NCI-H2227 (cell line): ENCODE results near the gene CACNG7.

Experiments
- DNase-seq: peaks from one replicate; lab custom pipeline; 2025; ENCODE audit not compliant: unreplicated experiment; lab: John Stamatoyannopoulos, UW

The CACNG7 gene

DNA sequence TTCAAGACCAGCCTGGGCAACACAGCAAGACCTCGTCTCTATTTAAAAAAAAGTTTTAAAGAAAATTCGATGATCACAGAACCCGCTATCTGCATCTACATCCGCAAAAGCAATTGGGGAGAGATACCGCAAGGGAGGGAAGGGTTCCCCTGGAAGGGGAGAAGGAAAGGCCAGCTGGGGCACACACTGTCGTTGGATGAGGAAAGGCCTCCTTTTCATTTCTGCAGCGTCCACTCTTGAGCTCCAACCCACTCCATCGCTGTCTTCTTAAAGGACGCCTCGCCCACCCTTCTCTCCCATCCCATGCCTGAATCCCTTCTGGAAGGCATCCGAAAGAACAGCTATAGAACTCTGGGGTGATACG is 30.3 kb upstream of the CACNG7 start:
- peak; percentile 72 for DNase-seq

- peak; percentile 100 for DNase-seq
These were observed 29.7 kb upstream of the CACNG7 start for GRCh38 chr19:53879140-53880081.

GRCh38 chr19:53880711-53881481 is 28.2 kb upstream of the CACNG7 start:
- no peak for DNase-seq

- peak; percentile 97 for DNase-seq
These were observed 27.3 kb upstream of the CACNG7 start, which contains the start of gene PRKCG for GRCh38 chr19:53881482-53882390. PRKCG (plus strand) TSS chr19:53882197; CDS start chr19:53882495, 298 bp downstream.

GRCh38 chr19:53882391-53883050 is 26.6 kb upstream of the CACNG7 start:
- DNase-seq: no peak

DNA sequence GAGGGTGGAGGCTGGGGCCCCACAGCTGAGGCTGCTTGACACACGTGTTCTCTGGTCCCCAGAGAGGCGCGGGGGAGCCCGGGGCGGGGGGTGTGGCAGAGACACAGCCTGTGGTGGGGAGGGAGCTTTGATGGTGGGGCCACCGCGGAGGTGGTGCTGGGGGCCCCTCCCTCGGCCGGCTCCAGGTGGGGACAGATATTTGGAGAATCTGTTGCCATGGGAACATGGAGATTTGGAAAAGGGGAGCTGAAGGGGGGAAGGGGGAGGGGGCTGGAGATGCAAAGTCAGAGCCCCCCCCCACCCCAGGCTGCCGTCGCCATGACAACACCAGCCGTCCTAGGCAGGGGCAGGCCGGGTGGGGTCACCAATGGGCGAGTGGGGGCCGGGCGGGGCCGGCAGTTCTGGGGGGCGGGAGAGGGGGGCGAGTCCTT is 25.8 kb upstream of the CACNG7 start:
- peak; percentile 59 for DNase-seq

- DNase-seq: no peak
These were observed 25.3 kb upstream of the CACNG7 start for GRCh38 chr19:53883741-53884140.

DNA sequence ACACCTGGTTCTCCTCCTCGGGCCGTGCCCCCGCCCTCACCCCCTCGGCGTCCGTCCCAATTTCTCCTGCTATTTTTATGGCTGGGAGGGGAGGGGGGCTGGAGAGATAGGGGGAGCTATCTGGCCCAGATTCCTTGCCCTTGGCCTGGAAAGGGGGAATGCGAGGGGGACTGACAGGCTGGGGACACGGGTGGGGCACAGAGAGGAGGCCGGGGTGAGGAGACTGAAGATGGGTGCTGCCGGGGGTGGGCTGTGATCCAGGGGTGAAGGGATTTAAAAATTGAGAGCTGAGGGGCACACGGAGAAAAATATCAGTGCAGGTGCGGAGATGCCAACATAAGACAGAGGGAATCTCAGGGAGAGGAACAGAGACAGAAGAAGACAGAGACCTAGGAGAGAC is 24.8 kb upstream of the CACNG7 start:
- DNase-seq: no peak

GRCh38 chr19:53885036-53885435 is 24.0 kb upstream of the CACNG7 start:
- no peak for DNase-seq

DNA sequence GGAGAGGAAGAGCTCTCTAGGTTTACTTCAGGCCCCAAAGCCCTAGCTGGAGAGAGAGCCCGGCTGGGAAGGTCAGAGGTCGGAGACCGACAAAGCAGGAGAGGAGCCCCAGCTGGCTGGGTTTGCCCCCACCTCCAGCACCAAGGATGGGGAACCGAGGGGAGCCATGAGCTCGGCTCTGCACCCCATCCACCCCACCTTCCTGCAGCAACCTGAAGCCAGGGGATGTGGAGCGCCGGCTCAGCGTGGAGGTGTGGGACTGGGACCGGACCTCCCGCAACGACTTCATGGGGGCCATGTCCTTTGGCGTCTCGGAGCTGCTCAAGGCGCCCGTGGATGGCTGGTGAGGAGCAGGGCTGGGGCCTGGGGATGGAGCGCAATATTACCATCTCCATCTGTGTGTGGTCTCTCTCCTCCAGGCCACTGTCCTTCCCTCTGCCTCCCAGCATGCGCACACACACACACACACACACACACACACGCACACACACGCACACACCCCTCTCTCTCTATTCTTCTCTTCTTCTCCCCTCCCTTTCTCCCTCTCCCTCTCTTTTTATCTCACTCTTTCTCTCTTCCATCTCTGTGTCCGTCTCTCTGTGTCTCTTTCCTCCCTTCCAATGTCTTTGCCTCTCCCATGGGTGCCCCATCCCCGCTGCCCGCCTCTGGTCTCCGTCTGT is 16.6 kb upstream of the CACNG7 start:
- no peak for DNase-seq

DNA sequence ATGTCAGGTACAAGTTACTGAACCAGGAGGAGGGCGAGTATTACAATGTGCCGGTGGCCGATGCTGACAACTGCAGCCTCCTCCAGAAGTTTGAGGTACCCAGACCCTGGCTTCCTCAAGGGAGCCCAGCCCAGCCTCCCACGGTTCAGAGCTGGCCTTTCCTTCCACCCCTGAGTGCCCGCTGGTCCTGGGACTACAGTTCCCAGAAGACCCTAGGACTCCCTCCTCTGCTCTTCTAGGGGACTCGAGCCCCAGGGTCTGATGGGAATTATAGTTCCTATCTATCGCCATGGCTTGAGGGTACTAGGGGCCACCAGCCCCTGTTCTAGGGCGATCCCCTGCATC is 16.1 kb upstream of the CACNG7 start:
- DNase-seq: peak; percentile 74

DNA sequence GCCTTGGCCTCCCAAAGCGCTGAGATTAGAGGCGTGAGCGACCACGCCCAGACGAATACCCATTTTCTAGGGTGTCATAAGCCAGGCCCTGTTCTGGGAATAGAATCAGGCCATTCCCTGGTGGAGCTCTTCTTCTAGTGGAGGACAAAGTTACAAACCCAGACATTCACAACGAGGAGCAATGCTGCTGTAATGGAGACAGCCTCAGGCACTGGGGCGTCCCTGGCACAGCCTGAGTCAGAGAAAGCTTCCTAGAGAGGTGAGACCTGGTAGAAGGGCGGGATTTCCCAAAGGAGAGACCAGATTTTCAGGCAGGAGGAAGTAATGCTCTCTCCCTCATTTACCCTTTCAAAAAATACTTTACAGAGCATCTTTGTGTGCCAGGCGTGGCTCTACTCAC is 14.4 kb upstream of the CACNG7 start:
- DNase-seq: no peak

DNA sequence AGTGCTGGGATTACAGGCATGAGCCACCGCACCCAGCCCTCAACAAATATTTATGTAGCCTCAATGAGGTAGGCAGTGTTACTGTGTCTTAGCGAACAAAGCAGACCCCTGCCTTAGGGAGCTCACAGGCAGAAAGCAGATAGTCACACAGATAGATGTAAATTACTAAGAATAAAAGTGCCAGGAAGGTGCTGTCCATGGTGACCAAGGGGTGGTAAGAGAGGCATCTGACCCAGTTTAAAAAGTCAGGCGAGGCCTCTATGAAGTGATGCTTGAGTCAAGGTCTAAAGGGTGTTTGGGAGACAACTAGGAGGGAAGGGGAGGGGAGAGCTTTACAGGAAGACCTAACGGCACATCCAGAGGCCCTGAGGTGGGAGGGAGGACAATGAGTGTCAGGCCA is 12.4 kb upstream of the CACNG7 start:
- DNase-seq: no peak

GRCh38 chr19:53897459-53897858 is 11.6 kb upstream of the CACNG7 start:
- no peak for DNase-seq

DNA sequence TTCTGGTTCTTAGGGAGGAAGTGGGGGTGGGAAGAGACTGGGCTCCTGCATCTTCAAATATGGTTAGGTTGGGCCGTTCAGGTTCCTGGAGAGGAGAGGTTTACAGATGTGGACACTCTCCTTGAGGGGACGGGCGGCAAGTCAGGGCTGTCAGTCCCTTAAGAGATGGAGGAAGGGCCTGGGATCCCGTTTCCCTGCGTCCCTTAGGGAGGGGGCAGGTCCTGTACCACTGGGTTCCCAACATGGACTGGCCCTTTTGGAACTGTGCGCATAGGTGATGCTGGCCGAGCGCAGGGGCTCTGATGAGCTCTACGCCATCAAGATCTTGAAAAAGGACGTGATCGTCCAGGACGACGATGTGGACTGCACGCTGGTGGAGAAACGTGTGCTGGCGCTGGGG is 10.9 kb upstream of the CACNG7 start:
- DNase-seq: no peak

DNA sequence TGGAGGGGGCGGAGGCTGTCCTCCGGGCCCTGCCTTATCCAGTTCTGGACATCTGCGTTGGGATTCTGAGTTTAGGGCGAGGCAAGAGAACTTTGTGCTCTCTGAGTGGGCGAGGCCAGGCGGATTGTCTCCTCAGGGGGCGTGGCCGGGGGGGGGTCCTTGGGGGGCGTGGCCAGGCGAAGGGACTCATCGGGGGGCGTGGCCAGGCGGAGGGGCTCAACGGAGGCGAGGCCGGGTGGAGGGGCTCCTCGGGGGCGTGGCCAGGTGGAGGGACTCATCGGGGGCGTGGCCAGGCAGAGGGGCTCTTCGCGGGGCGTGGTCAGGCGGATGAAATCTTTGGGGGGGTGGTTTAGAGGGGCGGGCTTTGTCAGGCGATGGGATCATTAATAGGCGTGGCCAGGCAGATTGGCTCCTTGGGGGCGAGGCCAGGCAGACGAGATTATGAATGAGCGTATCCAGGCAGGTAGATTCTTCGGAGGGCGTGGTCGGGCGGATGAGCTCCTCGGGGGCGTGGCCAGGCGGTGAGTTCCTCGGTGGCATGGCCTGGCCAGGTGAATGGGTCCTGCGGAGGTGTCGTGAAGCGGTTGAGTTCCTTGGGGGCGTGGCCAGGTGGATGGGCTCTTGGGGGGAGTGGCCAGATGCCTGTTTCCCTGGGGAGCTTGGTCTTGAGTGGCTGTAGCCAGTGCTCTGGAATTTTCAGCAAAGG is 10.3 kb upstream of the CACNG7 start:
- DNase-seq: peak; percentile 95

DNA sequence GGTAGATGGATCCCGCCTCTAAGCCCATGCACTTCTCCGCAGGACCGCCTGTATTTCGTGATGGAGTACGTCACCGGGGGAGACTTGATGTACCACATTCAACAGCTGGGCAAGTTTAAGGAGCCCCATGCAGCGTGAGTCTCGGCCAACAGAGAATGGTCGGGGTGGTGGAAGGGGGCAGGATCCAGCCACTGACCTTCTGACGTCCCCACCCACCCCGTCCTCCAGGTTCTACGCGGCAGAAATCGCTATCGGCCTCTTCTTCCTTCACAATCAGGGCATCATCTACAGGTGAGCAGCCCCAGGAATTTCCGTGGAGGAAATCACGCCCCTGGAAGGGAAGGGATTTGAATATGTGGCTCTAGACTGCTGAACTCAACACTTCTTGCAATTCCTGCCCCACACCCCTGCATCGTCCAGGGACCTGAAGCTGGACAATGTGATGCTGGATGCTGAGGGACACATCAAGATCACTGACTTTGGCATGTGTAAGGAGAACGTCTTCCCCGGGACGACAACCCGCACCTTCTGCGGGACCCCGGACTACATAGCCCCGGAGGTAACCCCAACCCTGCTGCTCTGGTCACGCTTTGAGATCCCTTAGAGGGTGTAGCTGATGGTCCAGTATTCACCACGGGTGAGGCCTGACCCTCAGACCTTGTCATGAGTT is 8.8 kb upstream of the CACNG7 start:
- DNase-seq: no peak

DNA sequence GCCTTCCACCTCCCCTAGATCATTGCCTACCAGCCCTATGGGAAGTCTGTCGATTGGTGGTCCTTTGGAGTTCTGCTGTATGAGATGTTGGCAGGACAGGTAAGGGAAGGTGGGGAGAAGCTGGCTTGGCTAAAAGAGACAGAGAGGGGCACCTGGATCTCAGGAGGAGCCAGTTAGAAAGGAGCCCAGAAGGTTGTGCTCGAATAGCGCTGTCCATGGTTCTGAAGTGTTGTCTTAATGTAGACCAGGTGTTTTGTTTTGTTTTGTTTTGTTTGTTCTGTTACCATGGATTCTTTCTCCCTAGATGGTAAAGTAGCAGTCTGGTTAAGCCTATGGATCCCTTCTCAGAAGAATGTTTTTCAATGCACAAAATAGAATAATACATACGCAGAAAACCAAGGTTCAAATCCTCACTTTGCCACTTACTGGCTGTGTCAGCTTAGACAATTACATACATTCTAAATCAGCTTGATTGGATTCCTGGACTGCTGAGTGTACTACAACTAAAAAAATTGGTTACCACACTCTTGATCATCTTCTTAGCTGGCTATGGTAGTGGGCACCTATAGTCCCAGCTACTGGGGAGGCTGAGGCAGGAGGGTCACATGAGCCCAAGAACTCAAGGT is 5.9 kb upstream of the CACNG7 start:
- no peak for DNase-seq
